Measurements from ENCODE around the gene INTS6. TPM values are rescaled to one million over a fixed set of nuclear protein-coding genes. Genes with fewer than 3 reads are reported as not detected.

The INTS6 gene
- total and polyA plus RNA-seq, 4 experiments from 2014 or later, result 15.4 to 65.6 (median 41.8) TPM

- DNase-seq, result no peak
- POLR2A ChIA-PET (ENCODE audit: partially characterized antibody), result no interaction called here
- peaks cover 0 to 1% (median 0%) of the 10 kb centered on the region in 8 donors for H3K9me3 Mint-ChIP-seq
These were observed 111.6 kb downstream of the INTS6 start for GRCh38 chr13:51341232-51341631.

GRCh38 chr13:51339952-51340732 is 112.7 kb downstream of the INTS6 start:
- H3K36me3 Mint-ChIP-seq, result no peaks in the 10 kb centered on the region
- H3K36me3 ChIP-seq (ENCODE audit: insufficient read depth, low read length), result no peaks in the 10 kb centered on the region
- no peaks in the 10 kb centered on the region for H3K27me3 Mint-ChIP-seq
- no peak overlapping the region for H3K4me3 ChIP-seq (ENCODE audit: low read length in 2 of 2)
- no peaks in the 10 kb centered on the region for H3K9me3 ChIP-seq (ENCODE audit: control insufficient read depth in 1 of 2, low read length in 2 of 2)
- no peak for DNase-seq
- peaks cover 0 to 1% (median 0%) of the 10 kb centered on the region in 8 donors for H3K9me3 Mint-ChIP-seq
- no peak overlapping the region for H3K27ac ChIP-seq (ENCODE audit: low read depth, low read length)
- no peak overlapping the region for H3K4me3 Mint-ChIP-seq
- H3K4me1 ChIP-seq (ENCODE audit: insufficient read depth, low read length), result no peaks in the 10 kb centered on the region
- intact Hi-C loops (cut with micrococcal nuclease), result no loop called here
- no peaks in the 10 kb centered on the region for H3K4me1 Mint-ChIP-seq
- H3K27me3 ChIP-seq (ENCODE audit: insufficient read depth, low read length), result no peaks in the 10 kb centered on the region
- CTCF ChIA-PET (ENCODE audit: partially characterized antibody), result no interaction called here
- POLR2A ChIA-PET (ENCODE audit: partially characterized antibody), result no interaction called here
- H3K27ac Mint-ChIP-seq, result no peak overlapping the region

More at GRCh38 chr13:51341232-51341631, 111.6 kb downstream of the INTS6 start:
- H3K36me3 ChIP-seq (ENCODE audit: insufficient read depth, low read length), result no peaks in the 10 kb centered on the region
- H3K4me3 ChIP-seq (ENCODE audit: low read length in 2 of 2), result no peak overlapping the region
- CTCF ChIA-PET (ENCODE audit: partially characterized antibody), result no interaction called here
- no peak overlapping the region for H3K27ac ChIP-seq (ENCODE audit: low read depth, low read length)
- no peaks in the 10 kb centered on the region for H3K27me3 ChIP-seq (ENCODE audit: insufficient read depth, low read length)
- Mint-ChIP-seq H3K27me3 (no peaks in the 10 kb centered on the region), H3K4me3 (peak overlapping the region in 1 of 8 donors; percentile 38), H3K27ac (peak overlapping the region in 1 of 7 donors; percentile 14), H3K36me3 (no peaks in the 10 kb centered on the region), H3K4me1 (no peaks in the 10 kb centered on the region)
- H3K9me3 ChIP-seq (ENCODE audit: control insufficient read depth in 1 of 2, low read length in 2 of 2), result no peaks in the 10 kb centered on the region
- no peaks in the 10 kb centered on the region for H3K4me1 ChIP-seq (ENCODE audit: insufficient read depth, low read length)
- intact Hi-C loops (cut with micrococcal nuclease), result no loop called here

- no peaks in the 10 kb centered on the region for H3K27me3 Mint-ChIP-seq
- ChIA-PET POLR2A (ENCODE audit: partially characterized antibody) (no interaction called here), CTCF (ENCODE audit: partially characterized antibody) (no interaction called here)
These were observed 113.5 kb downstream of the INTS6 start, which contains the start of gene SERPINE3 for GRCh38 chr13:51339354-51339753. Gene SERPINE3 (plus strand): TSS chr13:51339691. CDS start chr13:51341092, 1,401 bp downstream.

GRCh38 chr13:51336746-51337145 is 116.1 kb downstream of the INTS6 start:
- Histone ChIP-seq H3K9me3 (ENCODE audit: control insufficient read depth in 1 of 2, low read length in 2 of 2) (no peaks in the 10 kb centered on the region), H3K27me3 (ENCODE audit: insufficient read depth, low read length) (no peaks in the 10 kb centered on the region), H3K36me3 (ENCODE audit: insufficient read depth, low read length) (no peaks in the 10 kb centered on the region), H3K27ac (ENCODE audit: low read depth, low read length) (no peak overlapping the region), H3K4me1 (ENCODE audit: insufficient read depth, low read length) (no peaks in the 10 kb centered on the region), H3K4me3 (ENCODE audit: low read length in 2 of 2) (no peak overlapping the region)
- intact Hi-C loops (cut with micrococcal nuclease), result no loop called here
- Mint-ChIP-seq H3K9me3 (peaks cover 0 to 2% (median 0%) of the 10 kb centered on the region in 8 donors), H3K36me3 (no peaks in the 10 kb centered on the region), H3K27ac (no peak overlapping the region), H3K4me1 (peaks cover 0 to 8% (median 5%) of the 10 kb centered on the region in 4 donors), H3K4me3 (no peak overlapping the region), H3K27me3 (no peaks in the 10 kb centered on the region)
- no peak for DNase-seq
- CTCF ChIA-PET (ENCODE audit: partially characterized antibody), result no interaction called here
- POLR2A ChIA-PET (ENCODE audit: partially characterized antibody), result no interaction called here

More at GRCh38 chr13:51339354-51339753, 113.5 kb downstream of the INTS6 start, which contains the start of gene SERPINE3:
- Histone ChIP-seq H3K36me3 (ENCODE audit: insufficient read depth, low read length) (no peaks in the 10 kb centered on the region), H3K27ac (ENCODE audit: low read depth, low read length) (no peak within 1 kb of the TSS), H3K4me3 (ENCODE audit: low read length in 2 of 2) (no peak within 1 kb of the TSS), H3K9me3 (ENCODE audit: control insufficient read depth in 1 of 2, low read length in 2 of 2) (no peaks in the 10 kb centered on the region), H3K4me1 (ENCODE audit: insufficient read depth, low read length) (no peaks in the 10 kb centered on the region), H3K27me3 (ENCODE audit: insufficient read depth, low read length) (no peaks in the 10 kb centered on the region)
- intact Hi-C loops (cut with micrococcal nuclease), result no loop called here
- no peak for DNase-seq
- Mint-ChIP-seq H3K4me1 (no peaks in the 10 kb centered on the region), H3K36me3 (no peaks in the 10 kb centered on the region), H3K27ac (no peak within 1 kb of the TSS), H3K4me3 (no peak within 1 kb of the TSS), H3K9me3 (peaks cover 0 to 1% (median 0%) of the 10 kb centered on the region in 8 donors)

GRCh38 chr13:51333826-51334225 is 119.0 kb downstream of the INTS6 start:
- H3K4me1 Mint-ChIP-seq, result peaks cover 0 to 17% (median 11%) of the 10 kb centered on the region in 4 donors
- ChIA-PET POLR2A (ENCODE audit: partially characterized antibody) (no interaction called here), CTCF (ENCODE audit: partially characterized antibody) (no interaction called here)
- no peaks in the 10 kb centered on the region for H3K9me3 ChIP-seq (ENCODE audit: control insufficient read depth in 1 of 2, low read length in 2 of 2)
- peaks cover 0 to 4% (median 0%) of the 10 kb centered on the region in 8 donors for H3K9me3 Mint-ChIP-seq
- no peaks in the 10 kb centered on the region for H3K4me1 ChIP-seq (ENCODE audit: insufficient read depth, low read length)
- H3K27me3 ChIP-seq (ENCODE audit: insufficient read depth, low read length), result no peaks in the 10 kb centered on the region
- no peak overlapping the region for H3K27ac ChIP-seq (ENCODE audit: low read depth, low read length)
- H3K36me3 Mint-ChIP-seq, result peaks cover 0 to 3% of the 10 kb centered on the region in 2 donors
- no peak overlapping the region for H3K4me3 Mint-ChIP-seq
- no peaks in the 10 kb centered on the region for H3K36me3 ChIP-seq (ENCODE audit: insufficient read depth, low read length)
- no peak overlapping the region for H3K27ac Mint-ChIP-seq
- intact Hi-C loops (cut with micrococcal nuclease), result no loop called here
- no peak for DNase-seq
- H3K4me3 ChIP-seq (ENCODE audit: low read length in 2 of 2), result no peak overlapping the region
- H3K27me3 Mint-ChIP-seq, result no peaks in the 10 kb centered on the region

GRCh38 chr13:51333421-51333820 is 119.4 kb downstream of the INTS6 start:
- Mint-ChIP-seq H3K36me3 (peaks cover 0 to 3% of the 10 kb centered on the region in 2 donors), H3K27ac (no peak overlapping the region), H3K27me3 (no peaks in the 10 kb centered on the region), H3K4me3 (no peak overlapping the region), H3K4me1 (peaks cover 0 to 17% (median 11%) of the 10 kb centered on the region in 4 donors), H3K9me3 (peaks cover 0 to 4% (median 0%) of the 10 kb centered on the region in 8 donors)
- intact Hi-C loops (cut with micrococcal nuclease), result no loop called here
- H3K27ac ChIP-seq (ENCODE audit: low read depth, low read length), result no peak overlapping the region
- POLR2A ChIA-PET (ENCODE audit: partially characterized antibody), result no interaction called here
- no peaks in the 10 kb centered on the region for H3K9me3 ChIP-seq (ENCODE audit: control insufficient read depth in 1 of 2, low read length in 2 of 2)
- no peaks in the 10 kb centered on the region for H3K27me3 ChIP-seq (ENCODE audit: insufficient read depth, low read length)
- DNase-seq, result no peak
- CTCF ChIA-PET (ENCODE audit: partially characterized antibody), result no interaction called here
- H3K36me3 ChIP-seq (ENCODE audit: insufficient read depth, low read length), result no peaks in the 10 kb centered on the region
- H3K4me1 ChIP-seq (ENCODE audit: insufficient read depth, low read length), result no peaks in the 10 kb centered on the region
- no peak overlapping the region for H3K4me3 ChIP-seq (ENCODE audit: low read length in 2 of 2)

- POLR2A ChIA-PET (ENCODE audit: partially characterized antibody), result no interaction called here
These were observed 120.1 kb downstream of the INTS6 start for GRCh38 chr13:51332566-51333361.

More at GRCh38 chr13:51332566-51333361, 120.1 kb downstream of the INTS6 start:
- Mint-ChIP-seq H3K36me3 (peaks cover 0 to 3% of the 10 kb centered on the region in 2 donors), H3K4me3 (no peak overlapping the region), H3K4me1 (peaks cover 0 to 17% (median 11%) of the 10 kb centered on the region in 4 donors), H3K27ac (peak overlapping the region in 2 of 7 donors; percentile 0 to 62), H3K27me3 (no peaks in the 10 kb centered on the region), H3K9me3 (peaks cover 0 to 4% (median 0%) of the 10 kb centered on the region in 8 donors)
- H3K4me3 ChIP-seq (ENCODE audit: low read length in 2 of 2), result no peak overlapping the region
- no peak for DNase-seq
- H3K27ac ChIP-seq (ENCODE audit: low read depth, low read length), result no peak overlapping the region
- CTCF ChIA-PET (ENCODE audit: partially characterized antibody), result no interaction called here
- H3K27me3 ChIP-seq (ENCODE audit: insufficient read depth, low read length), result no peaks in the 10 kb centered on the region
- intact Hi-C loops (cut with micrococcal nuclease), result no loop called here
- no peaks in the 10 kb centered on the region for H3K36me3 ChIP-seq (ENCODE audit: insufficient read depth, low read length)
- H3K9me3 ChIP-seq (ENCODE audit: control insufficient read depth in 1 of 2, low read length in 2 of 2), result no peaks in the 10 kb centered on the region
- H3K4me1 ChIP-seq (ENCODE audit: insufficient read depth, low read length), result no peaks in the 10 kb centered on the region

All from CD4-positive, alpha-beta memory T cell (primary cell).